ENCODE data around the gene PRPH. TPM values are rescaled to one million over a fixed set of nuclear protein-coding genes. Genes with fewer than 3 reads are reported as not detected.

PRPH gene
- total RNA-seq, 1 donor from 2014 or later: not detected

DNA sequence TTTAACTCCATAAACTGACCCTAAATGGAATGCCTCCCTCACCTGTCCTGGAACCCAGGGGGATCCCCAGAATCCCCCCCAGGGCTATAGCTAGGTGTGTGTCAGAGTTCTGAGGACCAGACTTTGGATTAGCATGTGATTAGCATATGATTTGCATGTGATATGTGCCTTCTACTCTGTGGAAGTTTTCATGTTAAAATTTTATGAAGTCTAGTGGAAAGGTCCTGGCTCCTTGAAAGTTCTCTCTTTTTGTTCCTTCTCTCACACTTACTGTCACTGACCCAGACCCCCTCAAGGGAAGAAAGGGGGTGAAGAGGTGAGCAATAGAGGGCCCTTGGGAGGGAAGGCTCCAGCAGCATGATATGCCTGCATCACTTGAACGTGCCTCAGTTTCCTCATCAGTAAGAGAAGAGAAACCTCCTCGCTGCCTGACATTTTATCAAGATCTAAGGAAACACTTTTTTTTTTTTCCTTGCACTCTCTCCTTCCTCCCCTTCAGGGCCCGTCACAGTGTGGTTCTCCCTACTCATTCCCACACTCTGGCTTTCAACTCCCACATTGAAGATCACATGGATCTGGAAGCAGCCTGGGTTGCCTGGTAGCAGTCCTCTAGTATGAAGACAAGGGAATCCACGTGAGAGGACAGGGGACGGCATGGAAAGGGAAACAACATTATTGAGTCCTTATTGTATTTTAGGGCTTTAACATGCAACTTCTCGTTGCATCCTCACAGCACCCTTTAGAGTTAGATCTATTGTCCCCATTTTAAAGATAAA lies 45.3 kb downstream of the PRPH start:
- intact Hi-C loops (cut with DNase I): loop anchor here (5.0 kb wide), 1 partner anchor 53 kb away; no protein-coding TSS in a partner anchor
- ATAC-seq (ENCODE audit: poor library complexity): no peak
- DNase-seq: no peak

DNA sequence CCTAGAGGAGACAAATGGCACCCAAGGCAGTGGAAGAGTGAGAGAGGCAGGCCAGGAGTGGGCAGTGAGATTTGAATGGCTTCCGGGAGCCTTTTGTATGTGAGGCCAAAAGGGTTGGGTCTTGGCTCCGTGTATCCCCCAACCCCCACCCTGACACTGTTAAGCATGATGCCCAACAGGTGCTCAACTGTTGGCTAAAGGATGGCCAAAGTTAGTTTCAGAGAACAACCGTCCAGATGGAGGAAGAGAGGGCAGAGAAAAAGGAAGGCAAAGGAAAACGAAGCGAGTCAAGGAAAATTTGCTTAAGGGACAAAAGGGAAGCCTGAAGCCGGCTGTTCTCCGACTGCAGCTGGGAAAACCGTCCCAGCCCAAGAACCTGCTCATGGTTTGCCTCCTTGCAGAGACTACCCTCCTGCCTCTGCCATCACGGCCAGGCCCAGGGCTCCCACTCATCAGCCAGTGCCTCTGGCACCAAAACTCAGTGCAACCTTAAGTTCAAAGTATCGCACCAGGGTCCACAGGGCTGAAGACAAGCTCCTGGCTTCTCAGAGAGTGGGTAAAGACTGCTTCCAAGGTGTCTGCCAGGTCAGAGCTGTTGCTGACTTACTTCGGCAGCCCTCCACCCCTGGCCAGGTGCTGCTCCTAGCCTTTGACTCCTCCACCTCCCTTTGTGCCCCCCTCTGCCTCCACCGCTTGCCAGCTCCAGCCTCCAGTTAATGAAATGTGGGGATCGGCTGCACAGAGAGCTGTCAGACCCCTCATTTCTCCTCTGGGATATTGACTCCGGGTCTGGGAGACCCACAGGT lies 46.2 kb downstream of the PRPH start:
- ATAC-seq (ENCODE audit: poor library complexity) (no peak), DNase-seq (no peak)
- intact Hi-C loops (cut with DNase I): loop anchor here (5.0 kb wide), 1 partner anchor 54 kb away; no protein-coding TSS in a partner anchor

DNA sequence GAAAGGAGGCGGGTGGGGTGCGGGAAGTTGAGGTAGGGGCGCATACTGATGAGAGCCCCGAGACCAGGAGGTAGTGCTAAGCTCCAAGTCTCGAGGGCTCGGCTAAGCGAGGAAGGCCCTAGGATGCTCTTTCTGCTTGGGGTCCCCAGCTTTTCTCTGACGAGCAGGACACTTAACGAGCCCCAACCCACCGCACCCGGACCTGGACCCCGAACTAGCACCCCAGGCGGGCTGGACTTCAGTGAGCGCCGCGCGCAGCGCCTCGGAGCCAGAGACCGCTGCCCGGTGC lies 46.8 kb downstream of the PRPH start:
- intact Hi-C loops (cut with DNase I): loop anchor here (5.0 kb wide), 1 partner anchor 54 kb away; no protein-coding TSS in a partner anchor
- no peak for ATAC-seq (ENCODE audit: poor library complexity)
- no peak for DNase-seq

DNA sequence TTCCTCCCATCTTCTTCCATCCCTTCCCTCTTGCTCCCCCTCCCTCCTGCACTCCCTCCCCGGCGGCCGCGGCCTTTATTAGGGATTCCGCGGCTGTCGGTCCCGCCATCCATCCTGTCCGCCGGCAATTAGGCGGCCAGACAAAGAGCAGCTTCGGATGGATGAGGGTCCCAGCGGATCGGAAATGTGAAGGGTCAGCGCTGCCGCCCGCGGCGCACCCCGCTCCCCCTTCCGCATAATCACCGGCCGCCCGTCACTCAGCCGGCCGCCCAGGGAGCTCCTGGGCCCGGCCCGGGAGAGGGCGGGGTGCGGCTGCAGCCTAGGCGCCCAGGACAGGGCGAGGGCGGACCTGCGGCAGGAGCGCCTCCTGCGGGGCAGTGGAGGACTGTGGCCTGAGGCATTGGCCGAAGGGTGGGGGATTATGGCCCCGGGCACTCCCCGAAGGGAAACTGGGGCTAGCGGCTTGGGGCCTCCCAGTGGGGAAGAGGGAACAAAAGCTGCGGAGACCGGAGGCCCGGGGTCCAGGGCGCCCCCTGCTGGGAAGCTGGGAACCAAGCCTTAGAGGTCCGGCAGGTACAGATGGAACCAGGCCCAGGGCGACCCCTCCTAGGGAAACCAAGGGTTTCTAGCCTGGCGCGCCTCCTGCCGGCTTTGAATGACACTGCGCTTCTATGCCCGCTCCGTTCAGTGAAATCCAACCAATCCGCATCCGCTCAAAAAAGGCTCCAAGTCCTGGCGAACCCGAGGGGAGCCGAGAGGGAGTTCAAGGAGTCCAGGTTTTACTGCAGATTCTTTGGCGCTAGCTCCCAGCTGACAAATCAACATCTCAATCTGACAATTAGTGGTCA lies 47.3 kb downstream of the PRPH start:
- ATAC-seq (ENCODE audit: poor library complexity) (peak; percentile 63), DNase-seq (peak; percentile 83)
- intact Hi-C loops (cut with DNase I): loop anchor here (5.0 kb wide), 1 partner anchor 55 kb away; no protein-coding TSS in a partner anchor

DNA sequence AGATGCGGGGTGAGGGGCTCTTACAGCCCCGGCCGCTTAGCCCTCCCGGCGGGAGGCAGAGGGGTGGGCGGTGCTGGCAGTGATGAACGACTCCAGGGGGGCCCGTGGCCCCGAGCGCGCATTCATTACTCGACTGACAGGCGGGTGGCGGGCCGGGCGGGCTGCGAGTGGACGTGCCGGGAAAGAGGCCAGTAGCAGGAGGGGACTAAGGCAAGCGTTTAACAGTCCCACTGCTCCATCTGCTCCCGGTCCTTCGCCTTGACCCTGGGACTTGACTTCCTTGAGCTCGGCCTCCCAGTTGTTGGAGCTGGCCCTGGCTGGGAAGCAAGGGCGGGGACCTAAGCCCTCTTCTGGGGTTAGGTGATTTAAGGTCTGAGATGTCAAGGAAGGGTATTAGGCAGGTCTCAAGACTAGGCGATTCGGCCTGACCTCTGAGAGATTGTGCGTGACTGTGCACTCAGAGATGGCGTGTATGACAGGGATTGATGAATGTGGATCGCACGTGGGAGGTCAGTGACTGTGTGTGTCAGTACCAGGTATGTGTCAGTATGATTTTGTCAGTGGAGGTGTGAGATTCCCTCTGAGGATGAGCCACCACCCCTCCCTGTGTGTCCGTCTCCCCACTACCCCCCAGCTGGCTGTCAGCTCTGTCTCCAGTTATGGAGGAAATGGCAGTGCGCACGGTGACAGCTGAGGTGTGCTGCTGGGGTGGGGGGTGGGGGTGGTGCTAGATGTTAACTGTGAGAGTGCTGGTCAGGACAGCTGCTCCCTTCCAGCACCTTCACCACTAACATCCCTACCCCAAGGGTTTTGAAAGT lies 48.2 kb downstream of the PRPH start:
- intact Hi-C loops (cut with DNase I): loop anchor here (5.0 kb wide), 1 partner anchor 56 kb away; no protein-coding TSS in a partner anchor
- DNase-seq: no peak
- ATAC-seq (ENCODE audit: poor library complexity): no peak

DNA sequence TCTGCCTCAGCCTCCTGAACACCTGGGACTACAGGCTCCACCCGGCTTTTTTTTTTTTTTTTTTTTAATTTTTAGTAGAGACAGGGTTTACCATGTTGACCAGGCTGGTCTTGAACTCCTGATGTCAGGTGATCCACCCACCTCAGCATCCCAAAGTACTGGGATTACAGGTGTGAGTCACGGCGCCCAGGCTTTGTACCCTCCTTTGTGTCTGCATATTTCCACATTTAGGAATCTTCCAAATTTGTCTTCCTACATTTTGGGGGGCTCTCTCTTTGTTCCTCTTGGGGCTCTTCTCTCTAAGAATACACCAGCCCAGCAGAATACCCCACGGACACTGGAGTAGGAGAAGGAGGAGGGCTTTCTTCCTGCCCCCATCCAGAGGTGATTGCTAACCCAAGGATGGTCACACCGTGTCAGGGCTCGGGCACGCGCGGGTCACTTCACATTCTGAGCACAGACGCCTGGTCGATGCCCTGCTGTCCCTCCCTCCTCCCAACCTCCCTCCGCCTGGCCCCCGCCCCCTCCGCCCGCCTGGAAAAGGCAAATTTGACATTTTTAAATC lies 49.6 kb downstream of the PRPH start:
- DNase-seq: no peak
- ATAC-seq (ENCODE audit: poor library complexity): no peak
- intact Hi-C loops (cut with DNase I): loop anchor here (5.0 kb wide), 1 partner anchor 57 kb away; no protein-coding TSS in a partner anchor

DNA sequence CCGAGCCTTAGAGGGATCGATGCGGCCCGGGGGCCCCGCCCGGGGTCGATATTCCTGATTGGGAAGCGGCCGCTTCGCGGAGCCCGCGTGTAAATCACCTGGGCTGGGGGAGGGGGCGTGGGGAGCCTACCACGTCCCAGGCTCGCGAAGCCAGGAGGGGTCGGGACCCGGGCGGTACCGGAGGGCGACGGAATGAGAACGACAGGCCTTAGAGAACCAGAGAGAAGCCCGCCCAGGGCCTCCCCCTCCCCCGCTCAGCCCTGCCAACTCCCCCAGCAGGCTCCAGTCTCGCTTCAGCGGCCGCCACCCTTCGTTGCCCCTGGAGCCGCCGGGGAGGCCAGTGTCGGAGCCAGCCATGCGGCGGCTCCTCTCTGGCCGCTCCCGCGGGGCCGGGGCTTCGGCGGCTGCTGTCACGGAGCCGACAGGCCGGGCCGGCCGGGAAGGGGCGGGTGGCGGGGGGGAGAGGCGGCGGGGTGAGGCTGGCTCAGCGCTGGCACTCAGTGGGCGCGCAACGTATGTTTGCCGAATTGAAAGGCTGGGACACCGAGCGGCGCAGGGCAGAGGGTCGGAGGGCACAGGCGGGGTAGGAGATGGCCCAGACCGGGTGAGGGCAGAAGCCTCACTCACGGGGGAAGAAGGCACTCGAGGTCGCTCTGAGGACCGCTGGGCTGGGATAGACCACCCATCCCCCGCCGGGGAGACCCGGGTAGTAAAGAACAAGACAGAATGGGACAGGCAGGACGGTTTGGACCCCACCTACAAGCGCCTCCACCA lies 50.3 kb downstream of the PRPH start:
- no peak for DNase-seq
- intact Hi-C loops (cut with DNase I): no loop called here
- ATAC-seq (ENCODE audit: poor library complexity): peak; percentile 22

DNA sequence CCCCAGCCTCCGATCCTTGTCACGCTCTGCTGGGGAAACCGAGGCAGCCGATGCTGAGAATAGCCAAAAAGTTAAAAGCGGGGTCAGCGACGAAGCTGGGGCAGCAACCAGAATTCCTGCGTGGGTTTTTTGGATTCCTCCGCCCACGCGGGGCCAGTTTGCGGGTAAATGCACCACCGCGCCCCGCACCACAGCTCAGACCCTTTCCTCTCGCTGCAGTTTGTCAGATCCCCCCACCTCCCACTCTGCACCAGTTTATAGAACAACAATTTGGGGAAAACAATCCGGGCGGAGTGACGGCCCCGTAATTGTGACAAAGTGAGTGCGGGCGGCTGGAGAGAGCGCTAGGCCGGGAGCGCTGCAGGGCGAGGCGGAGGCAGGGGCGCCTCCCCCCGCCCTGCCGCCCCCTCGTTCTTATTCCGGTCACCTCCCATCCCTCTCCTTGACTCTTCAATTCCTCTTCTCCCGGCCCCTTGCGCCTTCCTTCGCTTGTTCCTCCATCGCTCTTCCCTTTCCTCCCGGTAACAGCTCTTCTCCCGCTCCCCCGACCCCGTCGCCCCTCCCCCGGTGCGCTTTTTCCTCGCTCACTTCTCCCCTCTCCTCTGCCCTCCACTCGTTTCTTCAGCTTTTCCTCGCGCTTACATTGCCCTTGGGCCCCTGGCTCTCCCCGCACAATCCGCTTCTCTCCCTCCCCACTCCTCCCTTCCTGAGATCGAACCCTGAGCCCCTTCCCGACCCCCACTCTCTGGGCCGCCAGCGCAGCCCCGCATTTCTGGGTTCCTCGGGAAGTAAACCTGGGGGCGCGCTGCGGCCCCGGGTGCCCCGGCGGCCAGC lies 51.1 kb downstream of the PRPH start:
- no peak for ATAC-seq (ENCODE audit: poor library complexity)
- intact Hi-C loops (cut with DNase I): no loop called here
- no peak for DNase-seq

DNA sequence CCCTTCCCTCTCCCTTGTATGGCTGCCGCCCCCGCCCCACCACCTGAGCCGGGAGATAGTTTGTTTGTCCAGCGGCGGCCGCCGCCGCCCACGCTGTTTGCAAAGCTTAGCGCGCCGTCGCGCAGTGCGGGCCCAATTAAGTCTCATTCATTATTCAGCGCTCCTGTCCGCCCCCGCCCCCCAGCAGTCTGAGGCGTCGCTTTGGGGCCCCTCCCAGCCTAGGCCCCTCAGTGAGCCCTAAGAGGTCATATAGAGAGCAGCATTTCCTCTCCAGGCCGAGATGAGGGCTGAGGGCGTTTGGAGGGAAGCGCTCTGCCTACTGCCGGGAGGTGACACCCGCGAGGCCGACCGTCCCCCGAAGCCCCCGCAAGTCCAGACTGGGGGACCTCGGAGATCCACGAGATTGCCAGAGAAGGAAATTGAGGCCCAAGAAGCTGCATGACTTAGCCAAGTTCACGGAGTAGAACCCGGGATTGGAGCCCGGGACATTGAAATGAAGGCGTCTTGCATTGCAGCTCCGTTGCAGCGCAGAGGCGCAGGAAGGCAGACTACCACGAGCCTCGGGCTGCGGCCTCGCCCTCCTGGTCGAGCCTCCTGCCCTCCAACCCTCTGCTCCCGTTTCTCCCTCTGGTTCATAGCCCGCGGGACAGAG lies 51.8 kb downstream of the PRPH start, which contains the start of gene DNAJC22:
DNAJC22 (plus strand) TSS at position 230 of the 652 bp plus-strand sequence. CDS start 1,985 bp downstream, outside the sequence.
- no peak for ATAC-seq (ENCODE audit: poor library complexity)
- intact Hi-C loops (cut with DNase I): no loop called here
- no peak for DNase-seq

DNA sequence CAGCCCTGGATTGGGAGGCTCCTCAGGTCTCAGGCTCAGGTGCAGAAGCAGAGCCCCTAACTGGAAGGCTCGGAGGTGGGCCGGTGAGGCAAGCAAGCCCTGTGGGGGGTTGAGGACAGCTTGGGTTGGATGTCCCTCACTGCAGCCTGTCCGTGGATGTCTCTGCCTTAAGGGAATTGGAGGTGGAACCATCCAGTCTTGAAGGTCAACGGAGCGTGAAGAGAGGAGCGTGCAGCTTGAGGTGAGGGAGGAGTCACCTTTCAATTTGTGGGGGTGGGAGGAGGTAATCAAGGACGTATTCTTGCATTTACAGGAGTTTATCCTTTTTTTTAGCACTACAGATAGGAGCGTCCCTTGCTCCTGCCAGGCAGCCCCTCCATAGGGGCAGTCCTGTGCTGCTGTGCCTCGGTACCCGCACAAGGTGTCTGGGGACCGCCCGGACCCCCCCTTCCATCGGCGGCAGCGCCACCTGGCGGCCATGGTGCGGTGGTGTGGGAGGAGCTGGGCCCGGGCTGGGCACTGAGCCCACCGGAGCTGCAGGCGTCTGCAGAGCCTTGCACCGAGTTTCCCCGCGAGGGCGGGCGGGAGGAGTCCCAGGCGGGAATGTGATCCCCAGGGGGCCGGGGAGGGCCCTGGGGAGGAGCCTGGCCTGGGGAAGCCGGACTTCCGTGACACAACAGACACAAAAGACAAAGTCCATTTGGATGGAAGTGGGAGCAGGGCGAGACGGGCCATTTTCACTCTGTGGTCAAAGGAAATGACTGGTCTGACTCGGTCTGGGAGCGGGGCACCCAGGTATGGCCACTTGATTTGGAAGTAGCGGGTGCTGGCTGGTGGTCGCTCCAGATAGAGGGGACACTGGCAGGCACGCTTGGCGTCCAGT lies 52.6 kb downstream of the PRPH start:
- intact Hi-C loops (cut with DNase I): no loop called here
- DNase-seq (peak; percentile 81), ATAC-seq (ENCODE audit: poor library complexity) (peak; percentile 91)

Other genes with a start within 250 kb of the PRPH start
- gene KMT2D, start 234.4 kb upstream of the PRPH start, total RNA-seq: 38.1 TPM
- gene RHEBL1, start 225.2 kb upstream of the PRPH start, total RNA-seq: 0.48 TPM
- gene DHH, start 200.3 kb upstream of the PRPH start, total RNA-seq: 0.32 TPM
- 30.0 TPM for gene LMBR1L, start 184.3 kb upstream of the PRPH start, total RNA-seq
- gene TUBA1B, start 163.8 kb upstream of the PRPH start, total RNA-seq: 333 TPM
- gene TUBA1A, start 106.1 kb upstream of the PRPH start, total RNA-seq: 88.1 TPM
- 50.9 TPM for gene TUBA1C, start 30.1 kb upstream of the PRPH start, total RNA-seq
- gene TROAP, start 28.1 kb downstream of the PRPH start, total RNA-seq: 0.67 TPM
- not detected for gene C1QL4, start 42.0 kb downstream of the PRPH start, total RNA-seq
- gene DNAJC22, start 51.7 kb downstream of the PRPH start, total RNA-seq: 0.16 TPM
- gene SPATS2, start 72.3 kb downstream of the PRPH start, total RNA-seq: 7.0 TPM
- gene KCNH3, start 243.9 kb downstream of the PRPH start, total RNA-seq: 0.16 TPM

Data from Right ventricle myocardium superior (tissue), 1 donor.